Neutrophil (primary cell): ENCODE measurements around the gene RHNO1.

Experiments used
- H3K27ac ChIP-seq: fragments of 200-600 bp; sonication (generic); 2 replicates; pipeline ENCODE4 v1.5.1; 2016; ENCODE audit warnings: mild to moderate bottlenecking, moderate library complexity
- H3K27me3 ChIP-seq: fragments of 200-600 bp; sonication (generic); 2 replicates; pipeline ENCODE4 v1.6.0; 2016; ENCODE audit warnings: mild to moderate bottlenecking
- H3K36me3 ChIP-seq: fragments of 200-600 bp; sonication (generic); 2 replicates; pipeline ENCODE4 v1.5.1; 2017
- H3K4me1 ChIP-seq, 2 experiments: fragments of 200-600 bp in 1 of 2; sonication (generic) in 1 of 2; 1 replicate in 1 of 2; 2 replicates in 1 of 2; pipeline versions ENCODE4 v1.5.1 to v1.6.1; 2013 to 2016; ENCODE audit warnings: low read depth in 1 of 2, low read length in 1 of 2, mild to moderate bottlenecking in 1 of 2, moderate library complexity in 1 of 2; ENCODE audit not compliant: control insufficient read depth in 1 of 2, insufficient read depth in 1 of 2
- H3K4me3 ChIP-seq, 2 experiments: fragments of 200-600 bp in 1 of 2; sonication (generic) in 1 of 2; 1 replicate in 1 of 2; 2 replicates in 1 of 2; pipeline ENCODE4 v1.5.1; 2013 to 2016; ENCODE audit warnings: low read depth in 1 of 2, low read length in 1 of 2, mild to moderate bottlenecking in 1 of 2, moderate library complexity in 1 of 2
- H3K9me3 ChIP-seq: fragments of 200-600 bp; sonication (generic); 2 replicates; pipeline ENCODE4 v1.5.1; 2016
- TF ChIP-seq, protein P1 (sequence below): fragments of 200-600 bp; sonication (generic); IDR thresholded peaks from 2 replicates; pipeline ENCODE4 v1.5.1; 2016; ENCODE audit warnings: antibody characterized with exemption

RHNO1 gene

DNA sequence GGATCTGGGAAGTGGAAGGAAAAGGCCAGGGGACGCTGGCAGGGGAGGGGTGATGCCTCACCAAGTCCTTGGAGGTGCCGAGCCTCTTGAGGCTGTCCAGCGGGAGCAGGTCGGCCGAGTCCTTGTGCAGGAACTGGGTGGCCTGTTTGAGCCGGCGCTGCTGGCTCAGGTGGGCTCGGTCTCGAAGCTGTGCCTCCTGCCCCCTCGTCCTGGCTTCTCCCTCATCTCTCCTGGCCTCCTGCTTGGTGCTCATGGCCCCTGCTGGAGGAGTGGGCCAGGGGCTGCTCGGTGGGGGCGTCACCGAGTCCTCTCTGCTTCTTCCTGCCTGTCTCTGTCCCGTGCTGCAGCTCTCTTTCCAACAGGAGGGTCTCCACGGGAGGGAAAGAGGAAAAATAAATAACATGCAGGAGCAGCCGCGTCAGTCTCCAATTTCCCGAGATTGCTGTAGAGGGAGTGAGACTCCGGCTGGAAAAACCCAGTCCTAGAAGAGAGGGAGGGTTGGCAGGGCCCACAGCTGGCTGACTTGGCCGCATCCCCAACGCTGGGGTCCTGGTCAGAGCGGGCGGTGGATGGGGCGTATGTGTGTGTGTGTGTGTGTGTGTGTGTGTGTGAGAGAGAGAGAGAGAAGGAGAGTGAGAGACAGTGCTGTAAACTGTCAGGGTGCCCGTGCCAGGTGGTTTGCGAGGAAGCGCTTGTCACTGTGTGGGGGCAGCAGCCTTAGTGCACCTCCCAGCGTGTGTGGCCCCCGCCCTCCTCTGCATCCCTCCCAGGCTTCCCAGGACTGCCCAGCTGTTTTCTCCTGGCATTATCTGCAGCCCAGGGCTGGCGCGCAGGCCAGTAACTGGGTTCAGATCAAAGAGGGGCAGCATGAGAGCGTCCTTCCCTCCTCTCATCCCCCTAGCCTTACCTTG is 42.2 kb upstream of the RHNO1 start, which contains the start of gene NRIP2:
NRIP2 (minus strand) TSS at position 455 of the 911 bp plus-strand sequence; CDS start at position 403, 52 bp downstream.
- H3K36me3 ChIP-seq: no peaks in the 10 kb centered on the region
- no peak within 1 kb of the TSS for H3K4me3 ChIP-seq
- H3K27ac ChIP-seq: no peak within 1 kb of the TSS
- peaks cover 6 to 7% of the 10 kb centered on the region in 2 experiments for H3K4me1 ChIP-seq
- H3K27me3 ChIP-seq: peaks cover 10% of the 10 kb centered on the region
- H3K9me3 ChIP-seq: no peaks in the 10 kb centered on the region
- TF ChIP-seq, protein P1, sequence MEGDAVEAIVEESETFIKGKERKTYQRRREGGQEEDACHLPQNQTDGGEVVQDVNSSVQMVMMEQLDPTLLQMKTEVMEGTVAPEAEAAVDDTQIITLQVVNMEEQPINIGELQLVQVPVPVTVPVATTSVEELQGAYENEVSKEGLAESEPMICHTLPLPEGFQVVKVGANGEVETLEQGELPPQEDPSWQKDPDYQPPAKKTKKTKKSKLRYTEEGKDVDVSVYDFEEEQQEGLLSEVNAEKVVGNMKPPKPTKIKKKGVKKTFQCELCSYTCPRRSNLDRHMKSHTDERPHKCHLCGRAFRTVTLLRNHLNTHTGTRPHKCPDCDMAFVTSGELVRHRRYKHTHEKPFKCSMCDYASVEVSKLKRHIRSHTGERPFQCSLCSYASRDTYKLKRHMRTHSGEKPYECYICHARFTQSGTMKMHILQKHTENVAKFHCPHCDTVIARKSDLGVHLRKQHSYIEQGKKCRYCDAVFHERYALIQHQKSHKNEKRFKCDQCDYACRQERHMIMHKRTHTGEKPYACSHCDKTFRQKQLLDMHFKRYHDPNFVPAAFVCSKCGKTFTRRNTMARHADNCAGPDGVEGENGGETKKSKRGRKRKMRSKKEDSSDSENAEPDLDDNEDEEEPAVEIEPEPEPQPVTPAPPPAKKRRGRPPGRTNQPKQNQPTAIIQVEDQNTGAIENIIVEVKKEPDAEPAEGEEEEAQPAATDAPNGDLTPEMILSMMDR: no peak

- H3K36me3 ChIP-seq: no peaks in the 10 kb centered on the region
- no peak overlapping the region for H3K27ac ChIP-seq
- TF ChIP-seq, protein P1: no peak
- H3K4me1 ChIP-seq: peaks cover 6 to 7% of the 10 kb centered on the region in 2 experiments
- H3K9me3 ChIP-seq: no peaks in the 10 kb centered on the region
- H3K4me3 ChIP-seq: no peak overlapping the region
- peaks cover 10% of the 10 kb centered on the region for H3K27me3 ChIP-seq
Observed at GRCh38 chr12:2835691-2836403, 41.2 kb upstream of the RHNO1 start.

- no peak overlapping the region for H3K27ac ChIP-seq
- H3K27me3 ChIP-seq: peaks cover 10% of the 10 kb centered on the region
- peaks cover 6 to 7% of the 10 kb centered on the region in 2 experiments for H3K4me1 ChIP-seq
- TF ChIP-seq, protein P1: no peak
- H3K4me3 ChIP-seq: no peak overlapping the region
- H3K9me3 ChIP-seq: no peaks in the 10 kb centered on the region
- no peaks in the 10 kb centered on the region for H3K36me3 ChIP-seq
Observed at GRCh38 chr12:2836574-2836973, 40.4 kb upstream of the RHNO1 start.

- Histone ChIP-seq H3K9me3 (no peaks in the 10 kb centered on the region), H3K4me1 (peaks cover 6 to 7% of the 10 kb centered on the region in 2 experiments), H3K27me3 (no peaks in the 10 kb centered on the region), H3K27ac (no peak overlapping the region), H3K36me3 (no peaks in the 10 kb centered on the region), H3K4me3 (no peak overlapping the region)
- TF ChIP-seq, protein P1: no peak
Observed at GRCh38 chr12:2841056-2841650, 35.9 kb upstream of the RHNO1 start.

DNA sequence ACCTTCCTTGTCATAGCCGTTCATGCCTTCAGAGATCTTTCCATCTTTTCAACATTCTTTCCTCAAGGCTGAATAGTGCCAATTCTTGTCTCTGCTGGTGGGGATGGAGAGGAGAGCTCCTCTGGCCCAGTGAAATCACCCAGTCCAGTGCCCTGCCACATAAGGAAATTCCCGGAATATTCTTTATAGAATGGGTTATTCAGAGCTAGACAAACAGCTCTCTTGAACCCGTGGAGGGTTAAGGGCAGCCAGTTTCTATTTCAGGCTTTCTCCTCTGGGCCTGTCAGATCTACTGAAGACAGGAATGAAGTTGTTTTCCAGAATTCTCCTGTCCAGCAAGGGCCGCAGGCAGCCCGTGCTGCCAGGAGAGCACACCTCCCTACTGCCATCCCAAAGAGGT is 34.1 kb upstream of the RHNO1 start:
- Histone ChIP-seq H3K4me1 (no peaks in the 10 kb centered on the region), H3K27me3 (no peaks in the 10 kb centered on the region), H3K36me3 (no peaks in the 10 kb centered on the region), H3K27ac (no peak overlapping the region), H3K4me3 (no peak overlapping the region), H3K9me3 (no peaks in the 10 kb centered on the region)
- TF ChIP-seq, protein P1: no peak
